Measurements from ENCODE around the gene ARHGEF1. TPM values are rescaled to one million over a fixed set of nuclear protein-coding genes. Genes with fewer than 3 reads are reported as not detected.

The ARHGEF1 gene, protein sequence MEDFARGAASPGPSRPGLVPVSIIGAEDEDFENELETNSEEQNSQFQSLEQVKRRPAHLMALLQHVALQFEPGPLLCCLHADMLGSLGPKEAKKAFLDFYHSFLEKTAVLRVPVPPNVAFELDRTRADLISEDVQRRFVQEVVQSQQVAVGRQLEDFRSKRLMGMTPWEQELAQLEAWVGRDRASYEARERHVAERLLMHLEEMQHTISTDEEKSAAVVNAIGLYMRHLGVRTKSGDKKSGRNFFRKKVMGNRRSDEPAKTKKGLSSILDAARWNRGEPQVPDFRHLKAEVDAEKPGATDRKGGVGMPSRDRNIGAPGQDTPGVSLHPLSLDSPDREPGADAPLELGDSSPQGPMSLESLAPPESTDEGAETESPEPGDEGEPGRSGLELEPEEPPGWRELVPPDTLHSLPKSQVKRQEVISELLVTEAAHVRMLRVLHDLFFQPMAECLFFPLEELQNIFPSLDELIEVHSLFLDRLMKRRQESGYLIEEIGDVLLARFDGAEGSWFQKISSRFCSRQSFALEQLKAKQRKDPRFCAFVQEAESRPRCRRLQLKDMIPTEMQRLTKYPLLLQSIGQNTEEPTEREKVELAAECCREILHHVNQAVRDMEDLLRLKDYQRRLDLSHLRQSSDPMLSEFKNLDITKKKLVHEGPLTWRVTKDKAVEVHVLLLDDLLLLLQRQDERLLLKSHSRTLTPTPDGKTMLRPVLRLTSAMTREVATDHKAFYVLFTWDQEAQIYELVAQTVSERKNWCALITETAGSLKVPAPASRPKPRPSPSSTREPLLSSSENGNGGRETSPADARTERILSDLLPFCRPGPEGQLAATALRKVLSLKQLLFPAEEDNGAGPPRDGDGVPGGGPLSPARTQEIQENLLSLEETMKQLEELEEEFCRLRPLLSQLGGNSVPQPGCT
- total RNA-seq (2021; fragmentation: NEBNext Ultra II Directional; extraction: Animal tissue kit (Norgen Biotek cat#: 25700)), result 10 to 100 TPM; 63.8 to 73.3 (median 68.2) TPM
- long read RNA-seq, transcript ARHGEF1-203 (29 exons, 3,243 nt), result major isoform, 10 of 27 reads
- long read RNA-seq, transcript ARHGEF1-201 (29 exons, 3,171 nt), result minor isoform, 5 of 27 reads
- long read RNA-seq, partial matches to known transcripts, result 5 of 27 reads
- long read RNA-seq, other reads (novel, unspliced or antisense), result 6 of 27 reads

DNA sequence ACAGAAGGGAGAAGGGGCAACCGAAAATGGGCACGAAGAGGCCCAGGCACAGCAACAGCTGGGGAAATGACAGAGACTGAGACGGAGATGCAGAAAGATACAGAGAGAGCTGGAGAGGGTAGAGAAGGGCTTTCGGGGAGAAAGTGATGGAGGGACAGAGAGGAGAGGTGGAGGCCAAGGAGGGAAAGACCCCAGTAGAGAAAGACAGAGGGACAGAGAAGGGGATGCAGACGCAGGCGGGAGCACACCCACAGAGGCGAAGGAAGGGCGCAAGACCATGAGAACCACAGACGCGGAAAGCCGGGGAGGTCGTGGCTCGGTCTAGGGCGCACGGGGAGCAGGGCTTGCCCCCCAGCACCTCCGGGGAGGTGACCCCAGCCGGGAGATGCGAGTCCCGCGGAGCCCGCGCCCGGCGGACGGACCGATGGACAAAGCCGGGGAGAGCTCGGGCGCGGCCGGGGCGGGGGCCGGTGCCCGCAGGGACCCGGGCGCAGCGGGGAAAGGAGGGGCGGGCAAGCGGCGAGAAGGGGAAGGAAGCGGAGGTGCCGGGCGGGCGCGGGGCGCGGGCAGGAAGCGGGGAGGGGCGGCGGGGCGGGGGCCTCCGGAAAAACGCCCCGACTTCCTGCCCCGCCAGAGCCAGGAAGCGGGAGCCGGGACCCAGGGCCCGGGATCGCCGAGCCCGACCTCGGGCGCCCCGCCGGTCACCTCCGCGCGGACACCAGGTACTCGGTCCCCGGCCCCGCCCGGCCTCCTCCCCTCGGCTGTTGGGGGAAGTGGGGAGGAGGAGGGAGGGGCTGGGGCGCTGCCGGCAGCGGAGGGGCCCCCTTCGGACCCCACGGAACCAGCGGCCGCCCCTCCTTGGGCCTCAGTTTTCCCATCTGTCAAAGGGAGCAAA lies at the start of gene ARHGEF1:
Gene ARHGEF1 (plus strand): TSS at position 617 of the 895 bp plus-strand sequence. CDS start 4,899 bp downstream, outside the sequence.
- TF ChIP-seq, protein P1, sequence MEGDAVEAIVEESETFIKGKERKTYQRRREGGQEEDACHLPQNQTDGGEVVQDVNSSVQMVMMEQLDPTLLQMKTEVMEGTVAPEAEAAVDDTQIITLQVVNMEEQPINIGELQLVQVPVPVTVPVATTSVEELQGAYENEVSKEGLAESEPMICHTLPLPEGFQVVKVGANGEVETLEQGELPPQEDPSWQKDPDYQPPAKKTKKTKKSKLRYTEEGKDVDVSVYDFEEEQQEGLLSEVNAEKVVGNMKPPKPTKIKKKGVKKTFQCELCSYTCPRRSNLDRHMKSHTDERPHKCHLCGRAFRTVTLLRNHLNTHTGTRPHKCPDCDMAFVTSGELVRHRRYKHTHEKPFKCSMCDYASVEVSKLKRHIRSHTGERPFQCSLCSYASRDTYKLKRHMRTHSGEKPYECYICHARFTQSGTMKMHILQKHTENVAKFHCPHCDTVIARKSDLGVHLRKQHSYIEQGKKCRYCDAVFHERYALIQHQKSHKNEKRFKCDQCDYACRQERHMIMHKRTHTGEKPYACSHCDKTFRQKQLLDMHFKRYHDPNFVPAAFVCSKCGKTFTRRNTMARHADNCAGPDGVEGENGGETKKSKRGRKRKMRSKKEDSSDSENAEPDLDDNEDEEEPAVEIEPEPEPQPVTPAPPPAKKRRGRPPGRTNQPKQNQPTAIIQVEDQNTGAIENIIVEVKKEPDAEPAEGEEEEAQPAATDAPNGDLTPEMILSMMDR (IDR thresholded peaks at IDR 0.05), result no peak
- no peaks in the 10 kb centered on the region for H3K9me3 Mint-ChIP-seq
- H3K4me3 Mint-ChIP-seq, result peak within 1 kb of the TSS; percentile 94
- H3K27ac Mint-ChIP-seq, result peak within 1 kb of the TSS; percentile 88
- H3K27me3 Mint-ChIP-seq (ENCODE audit: insufficient read depth), result peaks cover 6% of the 10 kb centered on the region
- H3K36me3 Mint-ChIP-seq (ENCODE audit: low read depth), result peaks cover 5% of the 10 kb centered on the region; the same call in 1 of the 2 replicates
- H3K4me1 Mint-ChIP-seq (ENCODE audit: low read depth), result peaks cover 39% of the 10 kb centered on the region
- no peak for DNase-seq

DNA sequence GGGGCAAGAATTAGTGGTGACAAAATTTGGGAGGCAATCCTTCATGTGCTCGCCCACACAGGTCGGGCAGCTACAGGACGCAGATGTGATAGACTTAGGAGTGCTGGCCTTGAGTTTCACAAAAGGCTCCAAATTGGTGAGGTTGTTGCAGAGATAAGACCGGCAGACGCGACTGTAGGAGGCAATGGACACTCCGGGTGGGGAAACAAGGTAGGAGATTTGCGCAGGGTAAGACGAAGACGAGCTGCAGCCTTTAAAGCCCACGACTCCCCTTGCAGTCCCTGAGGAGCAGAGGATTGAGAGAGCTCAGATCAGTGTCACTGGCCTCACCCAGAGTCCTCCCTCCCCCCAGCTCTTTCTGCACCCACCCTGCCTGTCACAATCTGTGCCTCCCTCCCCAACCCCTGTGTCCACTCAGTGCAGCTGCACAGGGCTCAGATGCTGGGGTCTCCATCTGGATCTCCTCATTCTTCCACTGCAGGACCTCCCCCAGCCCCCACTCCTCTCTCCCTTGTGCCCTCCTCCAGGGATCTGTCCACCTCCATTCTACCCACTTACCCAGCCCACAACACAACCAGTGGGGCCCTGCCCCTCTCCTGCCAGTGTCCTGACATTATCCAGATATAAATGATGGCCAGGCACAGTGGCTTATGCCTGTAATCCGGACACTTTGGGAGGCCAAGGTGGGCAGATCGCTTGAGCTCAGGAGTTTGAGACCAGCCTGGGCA lies 44.8 kb upstream of the ARHGEF1 start:
- no peak for DNase-seq
- Mint-ChIP-seq H3K9me3 (no peaks in the 10 kb centered on the region), H3K4me3 (no peak overlapping the region), H3K36me3 (ENCODE audit: low read depth) (no peaks in the 10 kb centered on the region), H3K4me1 (ENCODE audit: low read depth) (no peaks in the 10 kb centered on the region), H3K27me3 (ENCODE audit: insufficient read depth) (peaks cover 24% of the 10 kb centered on the region), H3K27ac (no peak overlapping the region)
- TF ChIP-seq, protein P1 (IDR thresholded peaks at IDR 0.05), result no peak

DNA sequence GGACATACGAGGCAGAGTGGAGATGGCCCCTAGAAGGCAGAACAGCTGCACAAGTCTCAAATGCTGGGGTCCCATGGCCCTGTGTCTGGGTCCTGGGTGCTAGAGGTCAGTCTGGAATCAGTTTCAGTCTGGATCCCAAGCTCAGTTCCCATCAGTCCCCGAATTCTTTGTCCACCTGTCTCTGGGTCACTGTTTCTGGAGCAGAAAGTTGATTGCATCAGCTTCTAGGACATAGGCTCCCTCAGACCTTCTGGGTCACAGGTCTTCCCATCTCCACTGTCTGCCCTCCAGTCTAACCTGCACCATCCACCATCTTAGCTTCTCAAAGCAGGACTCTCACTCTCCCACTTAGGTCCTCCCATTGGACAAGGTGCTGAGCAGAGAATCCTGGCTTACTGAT lies 43.8 kb upstream of the ARHGEF1 start:
- no peak for DNase-seq
- H3K27me3 Mint-ChIP-seq (ENCODE audit: insufficient read depth), result peaks cover 27% of the 10 kb centered on the region

DNA sequence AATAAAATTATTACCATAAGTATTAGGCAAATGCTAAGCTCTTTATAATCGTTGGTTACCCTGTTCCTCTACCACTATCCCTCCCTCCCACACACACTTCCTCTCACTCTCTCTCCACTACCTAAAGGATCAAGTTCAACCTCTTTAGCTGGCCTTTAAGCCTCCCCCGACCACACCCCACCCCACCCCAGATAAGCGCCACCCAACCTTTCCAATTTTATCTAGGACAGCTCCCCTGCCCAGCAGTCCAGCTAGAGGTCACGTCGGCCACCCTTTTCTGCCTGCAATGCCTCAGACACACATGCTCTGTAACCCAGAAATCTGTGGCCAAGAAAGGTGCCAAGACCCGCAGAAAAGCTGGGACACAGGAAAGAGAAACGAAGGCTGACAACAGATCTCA lies 39.6 kb upstream of the ARHGEF1 start:
- Mint-ChIP-seq H3K4me3 (no peak overlapping the region), H3K36me3 (ENCODE audit: low read depth) (no peaks in the 10 kb centered on the region), H3K9me3 (peaks cover 5% of the 10 kb centered on the region), H3K4me1 (ENCODE audit: low read depth) (no peaks in the 10 kb centered on the region), H3K27me3 (ENCODE audit: insufficient read depth) (peaks cover 26% of the 10 kb centered on the region), H3K27ac (no peak overlapping the region)
- TF ChIP-seq, protein P1 (IDR thresholded peaks at IDR 0.05), result no peak
- DNase-seq, result no peak

More for the DNA sequence above, 43.8 kb upstream of the ARHGEF1 start:
- Mint-ChIP-seq H3K9me3 (peaks cover 2% of the 10 kb centered on the region), H3K4me1 (ENCODE audit: low read depth) (no peaks in the 10 kb centered on the region), H3K27ac (no peak overlapping the region), H3K36me3 (ENCODE audit: low read depth) (no peaks in the 10 kb centered on the region), H3K4me3 (no peak overlapping the region)
- TF ChIP-seq, protein P1 (IDR thresholded peaks at IDR 0.05), result no peak
